ENCODE data around the gene FRMPD4.

Gene FRMPD4

GRCh38 chrX:12672367-12673106 is 534.3 kb downstream of the FRMPD4 start:
- DNase-seq (ENCODE audit: low spot score): no peak

- DNase-seq (ENCODE audit: low spot score): no peak
Measured at GRCh38 chrX:12673487-12673886, 535.2 kb downstream of the FRMPD4 start.

- no peak for DNase-seq (ENCODE audit: low spot score)
Measured at GRCh38 chrX:12679522-12679921, 541.2 kb downstream of the FRMPD4 start.

- DNase-seq (ENCODE audit: low spot score): no peak
Measured at GRCh38 chrX:12681047-12681446, 542.8 kb downstream of the FRMPD4 start.

GRCh38 chrX:12685541-12685940 is 547.3 kb downstream of the FRMPD4 start:
- DNase-seq (ENCODE audit: low spot score): no peak

- no peak for DNase-seq (ENCODE audit: low spot score)
Measured at GRCh38 chrX:12686331-12686730, 548.1 kb downstream of the FRMPD4 start.

- no peak for DNase-seq (ENCODE audit: low spot score)
Measured at GRCh38 chrX:12690646-12691045, 552.4 kb downstream of the FRMPD4 start.

- DNase-seq (ENCODE audit: low spot score): no peak
Measured at GRCh38 chrX:12693754-12694153, 555.5 kb downstream of the FRMPD4 start.

GRCh38 chrX:12700745-12701144 is 562.5 kb downstream of the FRMPD4 start:
- no peak for DNase-seq (ENCODE audit: low spot score)

GRCh38 chrX:12701628-12702027 is 563.4 kb downstream of the FRMPD4 start:
- DNase-seq (ENCODE audit: low spot score): peak; percentile 27

- DNase-seq (ENCODE audit: low spot score): peak; percentile 0
Measured at GRCh38 chrX:12702509-12703091, 564.3 kb downstream of the FRMPD4 start.

- no peak for DNase-seq (ENCODE audit: low spot score)
Measured at GRCh38 chrX:12704706-12705105, 566.4 kb downstream of the FRMPD4 start.

GRCh38 chrX:12709047-12709446 is 570.8 kb downstream of the FRMPD4 start:
- DNase-seq (ENCODE audit: low spot score): no peak

GRCh38 chrX:12711435-12712040 is 573.3 kb downstream of the FRMPD4 start:
- no peak for DNase-seq (ENCODE audit: low spot score)

GRCh38 chrX:12716574-12716973 is 578.3 kb downstream of the FRMPD4 start:
- no peak for DNase-seq (ENCODE audit: low spot score)

GRCh38 chrX:12719837-12720236 is 581.6 kb downstream of the FRMPD4 start:
- DNase-seq (ENCODE audit: low spot score): no peak

- DNase-seq (ENCODE audit: low spot score): no peak
Measured at GRCh38 chrX:12721042-12721441, 582.8 kb downstream of the FRMPD4 start.

GRCh38 chrX:12722314-12722713 is 584.0 kb downstream of the FRMPD4 start:
- DNase-seq (ENCODE audit: low spot score): no peak

GRCh38 chrX:12741416-12741815 is 603.1 kb downstream of the FRMPD4 start:
- DNase-seq (ENCODE audit: low spot score): no peak

- DNase-seq (ENCODE audit: low spot score): no peak
Measured at GRCh38 chrX:12747433-12747832, 609.2 kb downstream of the FRMPD4 start.

GRCh38 chrX:12751887-12752286 is 613.6 kb downstream of the FRMPD4 start:
- no peak for DNase-seq (ENCODE audit: low spot score)

GRCh38 chrX:12753366-12753765 is 615.1 kb downstream of the FRMPD4 start:
- DNase-seq (ENCODE audit: low spot score): no peak

- DNase-seq (ENCODE audit: low spot score): no peak
Measured at GRCh38 chrX:12758291-12758690, 620.0 kb downstream of the FRMPD4 start.
